TTC549 (cell line): Measurements from ENCODE around the gene DNAH8.
"Not testable (repeated sequence)": the region's sequence is repeated elsewhere in the genome, so short reads cannot be mapped to it uniquely, and the experiment has no call there.

Source experiments
- FAIRE-seq: peaks from 2 replicates; lab custom pipeline; 2012; peaks lifted over from hg19 to GRCh38; lab: Jason Lieb, UNC

Gene DNAH8

DNA sequence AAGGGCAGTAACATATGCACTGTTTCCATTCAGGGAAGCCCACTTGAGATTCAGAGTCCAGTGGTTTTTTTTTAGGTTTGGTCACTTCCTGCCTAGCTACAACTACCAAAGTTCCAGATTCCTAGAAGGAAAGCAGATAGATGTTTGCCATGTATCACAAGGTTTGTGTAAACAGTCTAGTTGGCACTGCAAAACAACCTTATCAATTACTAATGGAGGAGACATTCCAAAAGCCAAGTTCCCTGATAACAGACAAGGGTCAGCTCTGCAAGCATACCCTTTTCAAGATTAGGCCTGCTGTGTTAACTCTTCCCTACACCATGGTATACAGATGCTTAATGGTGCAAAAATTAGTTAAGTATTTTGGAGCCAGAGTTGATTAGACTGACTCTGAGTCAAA, 192.2 kb downstream of the DNAH8 start:
- no peak for FAIRE-seq

DNA sequence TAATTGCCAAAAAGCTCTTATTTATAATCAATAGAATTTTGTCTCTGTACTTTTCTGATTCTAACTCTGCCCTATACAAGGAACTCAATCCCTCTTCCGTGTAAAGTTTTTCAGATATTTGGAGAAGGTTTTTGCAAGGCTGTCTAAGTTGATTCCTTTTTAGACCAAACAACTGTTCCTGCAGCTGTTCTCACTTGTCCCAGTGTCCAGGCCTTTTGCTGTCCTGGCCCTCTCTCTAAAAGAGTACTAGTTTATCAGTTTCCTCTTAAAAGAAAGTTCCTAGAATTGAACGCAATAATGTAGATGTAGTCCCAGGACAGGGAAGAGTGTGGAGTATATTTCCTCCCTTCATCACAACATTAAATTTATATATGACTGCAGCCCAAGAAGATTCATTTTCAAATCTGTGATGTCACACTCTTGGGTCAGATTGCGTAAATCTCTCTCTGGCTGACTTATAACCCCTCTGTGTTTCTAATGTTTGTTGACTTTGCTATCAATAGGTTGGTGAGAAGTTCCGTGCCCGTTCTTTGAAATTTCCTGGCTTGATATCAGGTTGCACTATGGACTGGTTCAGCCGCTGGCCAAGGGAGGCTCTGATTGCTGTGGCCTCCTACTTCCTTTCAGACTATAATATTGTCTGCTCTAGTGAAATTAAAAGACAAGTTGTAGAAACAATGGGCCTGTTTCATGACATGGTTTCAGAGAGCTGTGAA, 194.1 kb downstream of the DNAH8 start:
- FAIRE-seq = no peak

DNA sequence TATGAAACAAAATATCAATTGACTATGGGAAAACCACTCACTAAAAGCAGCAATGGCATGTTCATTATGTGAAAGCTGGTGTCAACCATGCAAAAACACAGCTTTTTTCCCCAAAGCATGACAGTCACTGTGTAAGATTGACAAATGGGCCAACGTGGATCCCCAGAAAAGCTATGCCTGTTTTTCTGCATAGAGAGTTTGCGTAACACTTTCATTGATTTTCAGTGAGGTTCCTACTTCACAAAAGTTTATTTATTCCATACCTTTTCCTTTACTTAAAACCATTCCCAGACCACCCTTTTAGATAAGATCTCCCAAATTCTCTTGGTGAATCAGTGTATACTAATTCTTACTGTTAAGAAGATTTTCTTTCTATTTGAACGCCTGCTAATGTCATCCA, 195.1 kb downstream of the DNAH8 start:
- no peak for FAIRE-seq

DNA sequence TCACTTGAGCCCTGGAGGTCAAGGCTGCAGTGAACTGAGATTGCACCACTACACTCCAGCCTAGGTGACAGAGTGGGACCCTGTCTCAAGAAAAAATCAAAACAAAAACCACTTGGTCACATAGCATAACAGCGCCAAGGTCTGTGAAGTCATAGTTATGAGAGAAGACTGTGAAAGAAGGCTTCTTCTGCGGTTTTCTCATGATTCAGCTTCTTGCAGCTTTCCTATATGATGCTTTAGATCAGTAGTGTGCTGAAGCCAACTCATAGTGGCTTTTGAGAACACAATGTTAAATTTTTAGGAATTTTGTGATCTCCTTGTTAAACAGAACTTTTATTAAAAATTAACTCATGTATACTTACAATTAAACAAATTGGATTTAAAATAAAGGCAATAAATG, 197.3 kb downstream of the DNAH8 start:
- FAIRE-seq = no peak

DNA sequence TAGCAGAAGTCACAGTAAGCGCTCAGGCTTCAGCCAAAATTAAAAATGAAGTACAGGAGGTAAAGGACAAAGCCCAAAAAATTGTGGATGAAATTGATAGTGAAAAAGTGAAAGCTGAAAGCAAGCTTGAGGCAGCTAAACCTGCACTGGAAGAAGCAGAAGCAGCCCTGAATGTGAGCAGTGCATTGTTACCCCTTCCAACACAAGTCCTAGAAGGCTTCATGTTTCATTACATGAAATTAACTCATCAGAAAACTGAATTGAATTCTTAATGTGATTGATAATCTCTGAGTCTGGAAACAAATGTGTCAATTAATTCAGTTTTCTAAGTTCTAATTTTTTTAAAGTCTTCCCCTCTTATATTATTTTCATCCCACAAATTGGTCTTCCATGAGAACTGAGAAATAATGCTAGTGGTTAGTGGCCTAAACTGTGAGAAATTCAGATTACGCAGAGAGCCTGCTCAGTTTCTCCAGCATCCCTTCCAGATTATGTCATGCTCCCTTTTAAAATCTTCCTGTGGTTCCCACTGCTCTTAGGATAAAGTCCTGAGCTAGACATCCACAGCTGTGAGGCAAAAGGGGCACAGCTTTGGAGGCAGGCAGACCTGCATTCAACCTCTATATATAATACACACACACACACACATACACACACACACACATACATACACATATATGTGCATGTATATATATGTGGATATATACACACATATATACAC, 200.3 kb downstream of the DNAH8 start:
- FAIRE-seq = no peak

DNA sequence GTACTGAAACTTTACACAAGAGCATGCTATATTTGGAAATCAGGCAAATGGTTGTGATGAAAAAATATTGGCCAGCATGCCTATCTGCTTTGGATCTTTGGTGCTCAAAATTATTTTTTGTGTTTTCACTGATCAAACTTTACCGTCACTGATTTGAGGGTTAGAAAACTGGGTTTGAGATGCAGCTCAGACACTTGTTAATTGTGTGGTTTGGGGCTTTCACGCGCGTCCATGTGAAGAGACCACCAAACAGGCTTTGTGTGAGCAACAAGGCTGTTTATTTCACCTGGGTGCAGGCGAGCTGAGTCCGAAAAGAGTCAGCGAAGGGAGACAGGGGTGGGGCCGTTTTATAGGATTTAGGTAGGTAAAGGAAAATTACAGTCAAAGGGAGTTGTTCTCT, 206.4 kb downstream of the DNAH8 start:
- not testable (repeated sequence) for FAIRE-seq

DNA sequence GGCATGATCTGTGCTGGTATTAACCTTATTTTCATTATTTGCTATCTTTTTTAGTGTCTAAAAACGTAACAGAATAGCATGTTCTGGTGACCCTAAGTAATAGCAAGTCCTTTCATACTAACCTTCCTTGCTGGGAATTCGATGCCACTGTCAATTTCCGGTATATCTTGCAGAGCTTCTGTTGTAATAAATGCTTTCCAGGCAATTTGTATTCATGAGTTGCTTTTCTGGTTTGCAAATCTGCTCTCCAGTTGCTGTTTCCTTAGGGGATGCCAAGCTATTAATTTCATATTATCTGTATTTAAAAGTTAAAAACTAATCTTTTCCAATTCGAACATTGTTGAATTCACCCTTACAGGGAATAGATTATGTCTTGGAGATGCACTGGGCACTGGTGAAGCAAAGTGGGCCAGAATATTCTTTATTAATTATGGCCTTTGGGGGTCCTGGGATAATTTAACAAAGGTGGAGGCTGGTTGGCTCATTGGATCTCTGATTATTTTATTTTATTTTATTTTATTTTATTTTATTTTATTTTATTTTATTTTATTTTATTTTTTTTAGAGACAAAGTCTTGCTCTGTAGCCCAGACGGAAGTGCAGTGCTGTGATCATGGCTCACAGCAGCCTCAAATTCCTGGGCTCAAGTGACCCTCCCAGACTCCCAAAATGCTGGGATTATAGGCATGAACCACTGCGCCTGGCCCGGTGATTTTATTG, 209.8 kb downstream of the DNAH8 start:
- FAIRE-seq = no peak

DNA sequence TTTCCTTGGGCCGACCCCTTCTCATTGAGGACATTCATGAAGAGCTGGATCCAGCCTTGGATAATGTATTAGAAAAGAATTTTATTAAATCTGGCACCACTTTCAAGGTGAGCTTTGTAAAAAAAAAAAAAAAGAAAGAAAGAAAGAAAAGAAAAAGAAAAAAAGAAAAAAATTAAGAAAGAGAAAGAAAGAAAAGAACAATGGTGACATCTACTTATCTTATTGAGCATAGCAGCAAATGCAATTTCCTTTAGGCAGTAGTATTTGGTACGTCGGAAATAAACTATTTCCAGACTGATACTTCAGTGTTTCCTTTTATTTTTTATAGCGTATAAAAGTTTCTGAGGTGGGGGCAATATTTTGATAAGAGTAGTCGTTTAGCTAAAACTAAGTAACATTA, 214.4 kb downstream of the DNAH8 start:
- no peak for FAIRE-seq

DNA sequence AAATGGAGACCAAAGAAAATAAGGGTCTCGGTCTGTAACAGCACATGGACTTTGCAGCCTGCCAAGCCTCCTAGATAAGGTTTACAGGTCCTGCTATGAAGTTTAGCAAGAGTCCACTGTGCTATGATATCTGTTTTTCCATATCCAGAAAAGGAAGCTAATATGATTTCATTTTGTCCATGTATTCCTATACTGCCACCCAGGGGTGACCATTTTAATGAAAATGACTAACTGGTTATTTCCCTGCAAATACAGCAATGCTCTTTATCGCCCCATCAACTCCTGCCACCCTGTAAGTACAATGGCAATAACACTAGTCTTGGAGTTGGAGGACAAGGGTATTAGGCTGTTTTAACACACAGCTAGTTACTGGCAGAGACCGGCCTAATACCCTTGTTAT, 218.3 kb downstream of the DNAH8 start:
- no peak for FAIRE-seq

DNA sequence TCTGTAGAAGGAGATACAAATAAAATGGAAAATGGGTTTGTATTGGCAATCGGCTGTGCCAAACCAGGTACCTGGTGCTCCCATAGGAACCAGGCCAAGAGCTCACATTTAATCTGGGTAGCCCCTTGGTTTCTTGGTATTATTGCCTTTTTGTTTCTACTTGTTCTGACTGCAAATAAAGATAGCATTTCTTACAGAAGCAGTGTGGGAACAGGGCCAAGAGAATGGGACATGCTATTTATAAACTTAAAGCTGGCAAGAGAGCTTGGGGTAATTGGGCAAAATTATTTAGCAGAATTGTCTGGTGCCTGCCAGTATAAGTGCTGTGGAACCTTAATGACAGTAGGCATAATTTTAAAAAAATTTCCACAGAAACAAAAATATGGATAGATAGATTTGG, 219.9 kb downstream of the DNAH8 start:
- no peak for FAIRE-seq

DNA sequence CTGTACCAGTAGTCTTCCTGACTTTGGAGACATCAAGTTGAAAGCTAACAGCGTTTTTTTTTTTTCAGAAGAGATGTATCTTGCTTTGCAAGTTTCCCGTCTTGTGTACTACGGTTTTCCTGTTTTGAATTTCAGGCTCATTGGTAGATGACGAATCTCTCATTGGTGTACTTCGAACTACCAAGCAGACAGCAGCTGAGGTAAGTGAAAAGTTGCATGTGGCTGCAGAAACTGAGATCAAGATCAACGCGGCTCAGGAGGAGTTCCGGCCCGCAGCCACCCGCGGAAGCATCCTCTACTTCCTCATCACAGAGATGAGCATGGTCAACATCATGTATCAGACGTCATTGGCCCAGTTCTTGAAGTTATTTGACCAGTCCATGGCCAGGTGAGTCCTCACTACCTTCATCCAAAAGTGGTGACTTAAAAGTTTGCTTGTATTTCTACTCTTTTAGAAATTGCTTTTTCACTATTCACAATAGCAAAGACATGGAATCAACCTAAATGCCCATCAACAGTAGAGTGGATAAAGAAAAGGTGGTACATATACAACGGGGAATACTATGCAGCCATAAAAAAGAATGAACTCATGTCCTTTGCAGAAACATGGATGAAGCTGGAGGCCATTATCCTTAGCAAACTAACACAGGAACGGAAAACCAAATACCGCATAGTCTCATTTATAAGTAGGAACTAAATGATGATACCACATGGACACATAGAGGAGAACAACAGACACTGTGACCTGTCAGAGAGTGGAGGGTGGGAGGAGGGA, 222.9 kb downstream of the DNAH8 start:
- no peak for FAIRE-seq

DNA sequence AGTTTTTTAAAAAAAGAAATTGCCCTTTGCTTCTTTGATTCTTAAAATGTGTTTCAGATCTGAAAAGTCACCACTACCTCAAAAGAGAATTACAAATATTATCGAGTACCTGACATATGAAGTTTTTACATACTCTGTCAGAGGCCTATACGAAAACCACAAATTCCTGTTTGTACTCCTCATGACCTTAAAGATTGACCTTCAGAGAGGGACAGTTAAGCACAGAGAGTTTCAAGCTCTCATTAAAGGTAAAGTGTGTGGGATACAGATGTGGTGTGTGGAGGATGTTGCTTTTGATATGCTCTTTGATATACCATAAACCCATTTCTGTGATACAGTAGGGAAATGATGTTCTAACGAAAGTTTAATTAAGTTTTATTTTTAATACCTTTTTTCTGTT, 223.6 kb downstream of the DNAH8 start:
- FAIRE-seq = no peak

DNA sequence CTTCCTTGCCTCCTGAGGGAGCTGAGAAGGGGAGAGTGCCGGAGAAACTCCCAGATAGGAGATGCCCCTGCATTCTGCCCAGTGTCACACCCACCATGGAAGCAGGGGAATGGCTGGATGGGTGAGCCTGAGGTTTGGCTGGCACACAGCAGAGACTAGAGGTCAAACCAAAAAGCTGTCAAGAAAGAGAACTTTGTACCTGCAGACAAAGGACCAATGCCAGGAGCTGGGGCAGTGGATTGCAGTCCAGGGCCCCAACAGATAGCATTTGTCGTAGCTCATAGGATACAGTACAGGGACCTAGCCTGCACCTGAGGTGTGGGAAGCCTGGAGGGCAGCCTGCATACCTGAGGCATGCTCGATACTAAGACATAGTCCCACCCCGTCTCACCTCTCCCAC, 227.3 kb downstream of the DNAH8 start:
- FAIRE-seq = no peak

DNA sequence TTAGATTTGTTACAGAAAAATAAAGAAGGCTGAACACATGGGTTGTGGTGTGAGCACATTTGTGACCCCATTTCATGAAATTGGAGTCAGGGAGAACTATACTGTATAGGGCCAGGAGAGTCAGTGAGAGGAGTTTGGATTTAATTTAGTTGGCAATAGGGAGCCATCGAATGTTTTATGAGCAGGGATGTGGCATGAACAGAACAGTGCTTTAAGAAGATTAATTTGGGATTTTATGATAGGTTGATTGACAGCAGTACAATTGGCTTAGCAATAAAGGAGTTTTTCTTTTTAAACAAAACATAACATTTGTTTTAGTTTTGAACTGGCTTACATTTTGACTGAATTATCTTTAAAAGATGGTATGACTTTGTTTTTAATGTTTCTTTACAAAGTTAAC, 227.9 kb downstream of the DNAH8 start:
- no peak for FAIRE-seq

DNA sequence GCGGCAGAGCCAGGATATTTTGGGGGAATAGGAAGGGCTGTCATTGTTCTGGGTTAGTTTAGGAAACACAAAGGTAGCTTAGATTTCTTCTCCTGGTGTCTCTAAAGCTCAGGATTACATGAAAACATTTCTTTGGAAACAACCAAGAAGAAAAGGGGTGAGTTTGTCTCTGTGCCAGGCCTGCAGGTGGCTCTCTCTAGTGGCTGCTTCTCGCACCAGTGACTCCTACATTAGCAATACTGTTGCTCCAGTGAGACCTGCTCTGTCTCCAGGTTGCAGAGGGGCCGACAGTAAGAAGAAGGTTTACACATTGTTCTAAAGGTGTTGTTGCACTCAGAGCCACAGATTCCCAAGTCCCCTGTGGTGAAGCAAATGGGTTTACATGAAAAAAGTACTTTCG, 228.9 kb downstream of the DNAH8 start:
- no peak for FAIRE-seq

DNA sequence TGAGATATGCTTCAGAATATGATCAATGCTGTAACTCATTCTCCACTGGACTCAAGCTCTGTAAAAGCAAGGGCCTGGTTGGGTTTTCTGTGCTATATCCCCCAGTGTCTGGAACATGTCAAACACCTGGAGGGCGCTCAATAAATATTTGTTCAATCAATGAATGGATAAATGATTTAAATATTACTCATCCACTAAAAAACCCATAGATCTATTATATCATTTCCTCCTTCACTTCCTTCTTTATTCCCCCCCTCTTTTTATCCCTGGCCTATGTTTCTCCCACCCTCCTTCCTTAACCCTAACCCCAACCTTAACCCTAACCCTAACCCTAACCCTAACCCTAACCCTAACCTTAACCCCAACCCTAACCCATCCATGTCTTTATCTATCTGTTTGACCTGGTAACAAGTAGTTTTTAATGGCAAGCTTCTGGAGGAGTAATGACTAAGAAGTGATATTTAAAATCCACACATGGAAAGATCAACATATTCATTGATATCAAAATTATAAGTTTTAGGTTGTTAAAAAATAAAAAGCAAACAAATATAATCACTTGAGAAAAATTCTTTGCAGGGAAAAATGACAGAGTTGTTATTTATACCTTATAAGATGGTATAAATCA, 229.7 kb downstream of the DNAH8 start:
- no peak for FAIRE-seq

DNA sequence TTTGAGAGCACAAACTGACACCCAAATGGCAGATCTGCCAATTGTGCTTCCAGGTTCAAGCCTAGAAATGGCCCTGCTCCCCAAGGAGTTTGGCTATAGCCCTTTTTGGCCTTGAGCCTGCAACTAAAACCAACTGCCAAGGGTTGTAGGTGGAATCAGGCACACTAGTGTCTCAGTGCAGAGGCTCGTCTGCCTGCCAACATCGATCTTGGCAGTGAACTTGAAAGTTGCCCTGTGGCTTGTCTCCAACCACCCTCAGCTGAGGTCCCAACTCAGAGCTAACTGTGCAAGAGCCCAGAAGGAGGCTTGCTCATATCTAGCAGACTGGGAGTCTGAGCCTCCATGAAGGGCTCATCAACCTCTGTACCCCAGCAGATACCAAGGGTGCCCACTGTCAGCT, 240.8 kb downstream of the DNAH8 start:
- FAIRE-seq = no peak

DNA sequence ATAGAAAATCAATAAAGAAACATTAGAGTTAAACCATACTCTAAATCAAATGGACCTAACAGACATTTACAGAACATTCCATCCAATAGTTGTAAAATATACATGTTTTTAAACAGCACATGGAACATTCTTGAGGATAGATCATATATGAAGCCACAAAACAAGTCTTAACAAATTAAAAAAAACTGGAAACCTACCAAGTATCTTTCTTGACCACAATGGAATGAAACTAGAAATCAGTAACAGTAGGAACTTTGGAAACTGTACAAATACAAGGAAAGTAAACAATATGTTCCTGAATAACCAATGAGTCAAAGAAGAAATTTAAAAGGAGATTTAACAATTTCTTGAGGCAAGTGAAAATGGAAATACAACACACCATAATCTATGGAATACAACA, 242.3 kb downstream of the DNAH8 start:
- no peak for FAIRE-seq

DNA sequence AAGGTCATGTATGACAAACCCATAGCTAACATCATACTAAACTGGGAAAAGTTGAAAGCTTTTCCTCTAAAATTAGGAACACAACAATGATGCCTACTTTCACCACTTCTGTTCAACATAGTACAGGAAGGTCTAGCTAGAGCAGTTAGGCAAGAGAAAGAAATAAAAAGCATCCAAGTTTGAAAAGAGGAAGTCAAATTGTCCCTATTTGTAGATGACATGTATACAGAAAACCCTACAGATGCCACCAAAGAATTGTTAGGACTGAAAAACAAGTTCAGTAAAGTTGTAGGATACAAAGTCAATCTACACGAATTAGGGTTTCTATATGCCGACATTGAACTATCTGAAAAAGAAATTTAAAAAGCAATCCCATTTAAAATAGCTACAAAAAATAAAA, 244.0 kb downstream of the DNAH8 start:
- FAIRE-seq = no peak

DNA sequence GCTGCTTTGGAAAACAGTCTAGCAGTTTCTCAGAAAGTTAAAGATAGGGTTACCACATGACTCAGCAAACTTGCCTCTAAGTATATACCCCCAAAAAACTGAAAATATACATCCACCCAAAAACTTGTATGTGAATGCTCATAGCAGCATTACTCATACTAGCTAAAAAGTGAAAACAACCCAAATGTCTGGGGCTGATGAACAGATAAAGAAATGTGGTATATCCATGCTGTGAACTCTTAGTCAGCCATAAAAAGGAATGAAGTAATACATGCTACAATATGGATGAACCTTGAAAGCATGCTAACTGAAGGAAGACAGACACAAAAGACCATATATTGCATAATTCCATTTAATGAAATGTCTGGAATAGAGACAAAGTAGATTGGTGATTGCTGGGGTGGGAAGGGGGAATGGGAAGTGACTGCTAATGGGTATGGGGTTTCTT, 253.6 kb downstream of the DNAH8 start:
- no peak for FAIRE-seq

DNA sequence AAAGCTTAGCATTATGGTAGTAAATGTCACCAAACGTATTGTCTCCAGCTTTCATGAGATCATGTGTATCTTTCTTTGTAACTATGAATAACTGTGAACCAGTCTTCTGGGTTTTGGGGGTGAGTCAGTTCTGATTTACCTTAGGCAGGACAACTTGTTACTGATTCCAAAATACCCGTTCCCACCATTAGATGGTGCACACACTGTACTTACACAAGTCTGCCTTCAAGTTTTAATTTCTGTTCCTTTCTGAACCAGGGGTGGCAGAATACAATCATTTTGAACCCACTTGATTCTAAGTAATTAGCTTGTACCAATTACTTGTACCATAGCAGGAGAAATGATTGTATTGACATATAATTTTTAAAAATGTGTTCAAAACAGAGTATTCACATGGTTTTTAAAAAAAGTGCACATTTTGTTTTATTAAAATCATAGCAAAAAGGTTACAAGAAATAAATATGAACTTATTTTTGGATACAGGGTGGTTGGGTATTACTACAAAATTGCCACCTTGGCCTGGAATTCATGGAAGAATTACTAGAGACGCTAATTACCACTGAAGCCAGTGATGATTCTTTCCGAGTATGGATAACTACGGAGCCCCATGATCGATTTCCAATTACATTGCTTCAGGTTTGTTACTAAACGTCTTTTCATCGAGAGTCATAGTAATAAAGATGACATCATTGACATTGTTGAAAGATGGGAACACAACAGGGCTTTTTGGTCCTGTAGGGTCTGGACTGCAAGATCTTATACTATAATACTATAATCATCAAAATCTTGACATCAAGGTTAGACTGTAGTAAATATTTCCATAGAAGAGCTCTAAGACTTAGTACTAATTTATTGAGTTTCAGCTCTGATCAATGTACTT, 258.3 kb downstream of the DNAH8 start:
- FAIRE-seq = peak; percentile 68
